Activated gamma-delta T cell treated with Interleukin-2 at 50 U/mL for 16 hours (primary cell): ENCODE measurements around the gene ATP6V1F.

Experiments
- DNase-seq: peaks from one replicate; pipeline ENCODE4 v3.0.0-alpha.2; 2020

The ATP6V1F gene

GRCh38 chr7:128862571-128863432 lies at the start of gene ATP6V1F:
ATP6V1F (plus strand) TSS chr7:128862856; CDS start chr7:128862905, 49 bp downstream.
- DNase-seq = peak; percentile 99

DNA sequence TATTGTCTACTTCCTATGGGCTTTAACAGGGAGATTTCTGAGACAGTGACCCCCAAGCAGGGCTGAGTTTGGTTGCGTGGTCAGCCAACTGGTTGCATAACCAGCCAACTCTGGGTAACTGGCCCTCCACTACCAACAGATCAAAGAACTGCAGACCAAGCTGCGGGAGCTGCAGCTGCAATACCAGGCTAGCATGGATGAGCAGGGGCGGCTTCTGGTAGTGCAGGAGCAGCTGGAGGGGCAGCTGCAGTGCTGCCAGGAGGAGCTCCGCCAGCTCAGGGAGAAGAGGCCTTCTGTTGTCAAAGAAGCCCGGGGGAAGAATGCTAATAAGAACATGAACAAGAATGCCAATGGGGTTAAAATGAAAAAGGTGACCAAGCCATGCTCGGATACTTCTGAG lies 48.2 kb upstream of the ATP6V1F start:
- DNase-seq = no peak

DNA sequence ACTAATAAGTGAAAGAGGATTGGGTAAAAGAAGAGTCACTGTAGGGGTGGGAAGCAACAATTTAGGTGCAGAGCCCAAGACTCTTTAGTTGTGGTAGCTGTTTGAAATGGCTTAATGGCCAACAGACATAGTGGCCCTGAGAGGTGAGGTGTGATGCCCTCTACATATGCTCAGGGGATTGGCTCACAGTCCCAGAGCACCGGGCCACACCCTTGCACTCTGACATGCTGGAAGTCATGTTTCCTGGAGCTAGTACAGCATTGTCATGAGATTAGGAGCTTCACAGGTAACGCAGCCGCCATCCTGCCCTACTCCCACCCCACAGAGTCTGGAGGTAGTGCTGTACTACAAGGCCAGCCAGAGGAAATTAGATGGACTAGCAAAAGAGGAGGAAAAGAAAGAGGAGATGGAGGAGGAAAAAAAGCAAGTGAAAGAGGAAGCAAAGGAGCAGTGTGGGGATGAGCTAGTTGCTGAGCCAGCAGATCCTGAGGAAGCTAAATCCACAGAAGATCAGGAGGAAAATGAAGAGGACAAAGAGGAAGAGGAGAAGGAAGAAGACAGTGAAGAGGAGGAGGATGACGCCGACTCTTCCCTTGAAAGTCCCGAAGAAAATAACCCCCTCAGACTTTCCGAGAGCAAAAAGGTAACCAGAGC lies 47.2 kb upstream of the ATP6V1F start:
- no peak for DNase-seq

GRCh38 chr7:128818694-128819093 lies 44.0 kb upstream of the ATP6V1F start:
- DNase-seq = no peak

DNA sequence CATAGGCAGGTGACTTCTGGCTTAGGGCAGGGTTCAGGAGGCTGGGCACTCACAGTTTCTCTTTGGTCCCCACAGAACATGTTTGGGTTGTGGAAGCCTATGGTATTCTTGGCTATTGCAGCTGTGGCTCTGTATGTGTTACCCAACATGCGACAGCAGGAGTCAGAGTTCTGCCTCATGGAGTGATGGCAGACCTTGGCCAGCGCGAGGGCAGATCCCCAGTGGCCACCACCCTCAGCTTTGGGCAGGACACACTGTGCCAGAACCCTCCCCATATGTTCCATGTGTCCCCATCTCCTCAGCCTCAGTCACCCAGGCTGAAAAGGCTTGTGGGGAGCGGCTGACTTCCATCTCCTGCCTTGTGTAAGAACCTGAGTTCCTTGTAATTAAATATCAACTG lies 40.9 kb upstream of the ATP6V1F start:
- no peak for DNase-seq

DNA sequence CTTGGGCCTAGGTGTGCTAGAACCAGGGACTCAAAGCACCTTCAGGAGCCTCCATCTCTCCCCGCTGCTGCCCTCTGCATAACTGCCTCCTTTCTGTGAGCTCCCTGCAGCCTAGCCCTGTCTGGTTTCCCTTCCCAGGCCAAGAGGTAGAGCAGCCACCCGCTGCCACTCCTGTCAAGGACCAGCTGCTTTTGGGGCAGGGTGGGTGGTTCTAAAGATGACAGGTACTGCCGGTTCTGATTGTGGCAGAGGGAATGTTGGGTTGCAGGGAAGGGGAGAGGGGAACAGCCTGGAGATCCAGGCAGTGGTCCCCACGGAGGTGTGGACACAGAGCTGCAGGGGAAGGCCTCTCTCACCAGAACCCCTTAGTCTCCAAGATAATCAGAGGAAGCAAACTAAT lies 36.1 kb upstream of the ATP6V1F start:
- DNase-seq = no peak

DNA sequence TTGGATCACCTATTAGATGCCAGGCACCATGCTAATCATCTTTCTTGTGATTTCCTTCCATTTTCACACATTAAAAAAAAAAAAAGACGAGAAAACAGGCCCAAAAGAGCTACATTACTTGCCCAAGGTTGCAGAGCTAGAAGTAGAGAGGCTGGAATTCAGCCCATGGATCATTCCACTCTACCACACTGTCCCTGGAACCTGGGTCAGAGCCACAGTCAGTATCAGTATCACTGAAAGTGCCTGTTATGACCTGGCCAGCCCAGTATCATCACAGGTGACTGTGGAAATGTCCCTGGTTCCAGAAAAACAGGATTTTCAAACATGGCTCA lies 35.8 kb upstream of the ATP6V1F start:
- no peak for DNase-seq

DNA sequence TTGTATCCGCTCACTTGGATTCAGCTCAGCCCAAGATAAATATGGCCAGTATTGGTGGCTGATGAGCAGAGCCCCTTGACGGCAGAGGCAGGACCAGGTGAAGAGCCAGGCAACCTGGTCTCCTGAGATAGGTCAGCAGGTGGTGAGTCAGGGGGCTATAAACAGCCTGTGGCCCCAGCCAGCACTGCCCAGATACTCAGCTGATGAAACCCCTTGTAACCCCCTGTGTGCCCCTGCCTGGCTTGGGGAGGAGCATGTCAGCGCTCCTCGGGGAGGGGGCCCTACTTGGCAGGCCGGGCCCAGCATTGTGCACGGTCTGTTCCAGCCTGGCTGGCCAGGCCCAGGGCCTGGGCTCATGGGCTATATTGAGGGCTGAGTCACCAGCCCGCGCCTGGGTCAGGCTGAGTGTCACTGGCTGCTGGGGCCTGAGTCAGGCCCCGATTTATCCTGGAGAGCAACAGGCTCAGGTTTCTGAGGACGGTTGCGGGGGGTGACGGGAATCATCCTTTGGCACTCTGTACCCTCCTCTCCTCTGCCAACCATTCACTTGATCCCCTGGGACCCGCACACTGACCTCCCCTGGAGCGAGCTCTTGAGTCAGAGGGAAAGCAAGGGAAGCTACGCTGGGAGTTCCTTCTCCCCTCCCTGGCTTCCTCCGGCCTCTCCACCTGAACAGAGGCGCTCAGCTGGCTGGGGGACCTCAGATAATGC lies 35.3 kb upstream of the ATP6V1F start:
- DNase-seq = no peak

GRCh38 chr7:128827971-128828711 lies 34.5 kb upstream of the ATP6V1F start:
- DNase-seq = no peak

- no peak for DNase-seq
Measured at GRCh38 chr7:128829391-128830166, 33.1 kb upstream of the ATP6V1F start.

DNA sequence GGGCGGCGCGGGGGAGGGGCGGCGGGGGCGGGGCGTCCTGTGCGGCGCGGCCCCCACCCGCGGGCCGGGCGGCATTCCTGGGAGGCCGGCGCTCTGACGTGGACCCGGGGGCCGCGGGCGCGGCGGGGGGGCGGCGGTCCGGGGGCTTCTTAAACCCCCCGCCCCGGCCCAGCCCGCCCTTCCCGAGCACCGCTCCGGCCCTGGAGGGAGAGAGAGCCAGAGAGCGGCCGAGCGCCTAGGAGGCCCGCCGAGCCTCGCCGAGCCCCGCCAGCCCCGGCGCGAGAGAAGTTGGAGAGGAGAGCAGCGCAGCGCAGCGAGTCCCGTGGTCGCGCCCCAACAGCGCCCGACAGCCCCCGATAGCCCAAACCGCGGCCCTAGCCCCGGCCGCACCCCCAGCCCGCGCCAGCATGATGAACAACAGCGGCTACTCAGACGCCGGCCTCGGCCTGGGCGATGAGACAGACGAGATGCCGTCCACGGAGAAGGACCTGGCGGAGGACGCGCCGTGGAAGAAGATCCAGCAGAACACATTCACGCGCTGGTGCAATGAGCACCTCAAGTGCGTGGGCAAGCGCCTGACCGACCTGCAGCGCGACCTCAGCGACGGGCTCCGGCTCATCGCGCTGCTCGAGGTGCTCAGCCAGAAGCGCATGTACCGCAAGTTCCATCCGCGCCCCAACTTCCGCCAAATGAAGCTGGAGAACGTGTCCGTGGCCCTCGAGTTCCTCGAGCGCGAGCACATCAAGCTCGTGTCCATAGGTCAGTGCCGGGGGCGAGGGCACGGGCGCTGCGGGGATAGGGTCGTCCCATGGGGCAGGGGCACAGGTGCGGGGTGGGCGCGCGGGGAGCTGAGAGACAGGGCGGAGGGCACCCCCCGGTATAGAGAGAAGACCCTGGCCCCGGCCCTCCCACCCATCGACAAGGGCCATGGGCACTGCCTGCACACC lies 32.2 kb upstream of the ATP6V1F start, which contains the start of gene FLNC:
Gene FLNC (plus strand): TSS at position 176 of the 947 bp plus-strand sequence. CDS start 232 bp downstream, at position 408.
- no peak for DNase-seq

DNA sequence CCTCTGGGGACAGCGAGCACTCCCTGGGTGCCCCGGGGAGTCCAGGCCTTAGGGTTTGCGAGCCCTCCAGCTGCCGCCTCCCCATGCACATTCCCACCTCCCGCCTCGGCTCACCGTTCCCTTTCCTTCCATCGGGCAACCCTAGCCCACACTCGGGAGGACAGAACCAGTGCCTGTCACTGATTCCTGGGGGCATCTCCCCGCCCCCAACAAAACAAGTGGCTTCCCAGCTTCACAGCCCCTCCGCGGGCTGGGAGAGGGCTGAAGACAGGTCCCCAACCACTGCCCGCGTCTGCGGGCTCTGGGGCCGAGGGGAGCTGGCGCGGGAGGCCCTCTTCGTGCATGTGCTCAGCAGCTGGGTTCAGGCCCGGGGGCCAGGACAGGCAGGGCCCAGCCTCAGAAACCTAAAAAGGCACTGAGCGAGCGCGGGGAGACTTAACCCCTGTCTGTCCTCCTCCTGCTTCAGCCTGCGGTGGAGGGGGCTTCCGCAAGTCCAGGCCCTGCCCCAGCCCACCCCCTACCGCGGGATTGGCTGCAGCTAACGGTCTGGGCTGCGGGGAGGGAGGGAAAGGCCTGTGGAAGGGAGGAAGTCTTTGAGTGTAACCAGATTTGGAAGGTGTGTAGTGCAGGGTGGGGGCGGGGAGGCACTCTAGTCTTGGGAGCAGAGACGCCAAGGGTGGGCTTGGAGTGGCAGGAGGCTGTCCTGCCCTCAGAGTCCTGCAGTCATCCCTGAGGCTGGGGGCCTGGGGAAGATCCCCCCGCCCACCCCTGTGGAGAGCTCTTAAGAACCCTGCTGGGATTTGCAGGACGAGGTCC lies 31.3 kb upstream of the ATP6V1F start:
- no peak for DNase-seq

DNA sequence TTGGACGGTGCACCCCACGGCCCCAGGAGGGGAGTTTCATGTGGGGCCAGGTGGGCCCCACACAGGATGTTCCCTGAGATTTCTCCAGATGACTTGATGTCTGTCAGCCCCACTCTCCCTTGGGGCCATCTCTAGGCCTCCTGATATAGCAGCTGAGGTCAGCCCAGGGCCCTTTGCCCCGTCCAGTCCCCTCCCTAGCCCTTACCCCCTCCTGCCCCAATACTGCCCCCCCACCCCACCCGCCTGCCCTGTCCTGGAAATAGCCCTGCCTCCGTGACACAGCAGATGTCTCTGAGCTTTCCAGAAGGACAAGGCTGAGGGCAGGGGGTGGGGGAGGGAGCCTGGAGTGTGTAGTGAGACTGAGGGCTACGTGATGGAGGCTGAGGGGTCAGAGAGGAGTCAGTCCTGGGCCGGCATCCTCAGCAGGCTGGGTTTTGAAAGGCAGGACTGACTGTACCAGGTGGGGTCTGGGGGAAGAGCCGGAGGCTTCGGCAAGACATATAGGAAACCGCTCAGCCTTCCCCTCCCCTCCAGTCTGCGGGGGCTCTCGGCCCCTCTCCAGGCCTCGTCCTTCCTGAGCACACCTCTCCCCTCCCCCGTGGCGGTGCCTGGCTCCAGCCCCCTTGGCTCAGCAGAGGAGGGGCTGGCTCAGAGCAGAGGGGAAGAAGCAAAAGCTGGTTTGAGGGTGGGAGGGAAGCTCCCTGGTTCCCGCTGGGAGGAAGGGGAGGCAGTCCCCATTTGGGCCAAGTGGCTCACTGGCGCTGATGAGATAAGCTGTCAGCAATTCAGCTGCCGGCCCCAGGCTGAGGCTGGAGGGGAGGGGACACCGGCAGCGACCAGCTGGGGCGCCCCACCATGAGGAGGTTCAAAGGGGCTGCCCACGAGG lies 30.4 kb upstream of the ATP6V1F start:
- DNase-seq = no peak

- DNase-seq = no peak
Measured at GRCh38 chr7:128832880-128833147, 29.8 kb upstream of the ATP6V1F start.

- no peak for DNase-seq
Measured at GRCh38 chr7:128833148-128833945, 29.3 kb upstream of the ATP6V1F start.

- no peak for DNase-seq
Measured at GRCh38 chr7:128833946-128834325, 28.7 kb upstream of the ATP6V1F start.

GRCh38 chr7:128835231-128835751 lies 27.4 kb upstream of the ATP6V1F start:
- DNase-seq = no peak
